HEK293T (cell line): ENCODE results near the gene CDRT15L2.

ENCODE experiments used
- FOXA1 ChIP-seq: fragments of 450-650 bp; IDR thresholded peaks from 2 replicates; pipeline ENCODE4 v1.6.1; 2016; ENCODE audit warnings: mild to moderate bottlenecking
- FOXM1 ChIP-seq: fragments of 450-650 bp; IDR thresholded peaks from 2 replicates; pipeline ENCODE4 v1.6.1; 2017; ENCODE audit warnings: mild to moderate bottlenecking, borderline replicate concordance
- NFRKB ChIP-seq: fragments of 450-650 bp; IDR thresholded peaks from 2 replicates; pipeline ENCODE4 v1.6.1; 2016; ENCODE audit warnings: mild to moderate bottlenecking, moderate library complexity
- SP1 ChIP-seq: fragments of 450-650 bp; IDR thresholded peaks from 2 replicates; pipeline ENCODE4 v1.6.1; 2017
- SUZ12 ChIP-seq: fragments of 450-650 bp; IDR thresholded peaks from 2 replicates; pipeline ENCODE4 v1.6.1; 2016; ENCODE audit warnings: mild to moderate bottlenecking
- TARDBP ChIP-seq: fragments of 450-650 bp; IDR thresholded peaks from 2 replicates; pipeline ENCODE4 v1.6.1; 2016
- TF ChIP-seq, protein P1 (sequence below): fragments of 450-650 bp; IDR thresholded peaks from 2 replicates; pipeline ENCODE4 v1.6.1; 2016

DNA sequence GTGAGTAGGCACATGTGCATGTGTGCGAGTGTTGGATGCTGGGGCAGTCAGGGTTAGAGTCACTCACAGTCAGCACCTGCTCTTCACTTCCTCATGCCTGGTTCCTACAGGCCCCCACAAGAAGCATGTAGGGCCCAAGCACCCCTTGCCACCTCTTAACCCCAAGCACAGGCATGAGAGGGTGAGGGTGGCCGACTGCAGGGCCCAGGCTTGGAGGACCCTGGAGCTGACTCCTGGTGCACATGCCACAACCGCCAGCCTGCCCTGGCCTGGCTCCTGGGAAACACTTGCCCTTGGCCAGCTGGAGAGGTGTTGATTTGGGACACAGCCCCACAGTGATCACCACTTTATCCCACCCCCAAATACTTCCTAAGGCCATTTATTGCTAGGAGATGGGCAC lies 16.9 kb upstream of the CDRT15L2 start:
- no peak for TF ChIP-seq SP1
- no peak for TF ChIP-seq FOXM1
- TF ChIP-seq NFRKB, result no peak
- no peak for TF ChIP-seq FOXA1
- TF ChIP-seq SUZ12, result no peak
- no peak for TF ChIP-seq TARDBP
- TF ChIP-seq, protein P1, sequence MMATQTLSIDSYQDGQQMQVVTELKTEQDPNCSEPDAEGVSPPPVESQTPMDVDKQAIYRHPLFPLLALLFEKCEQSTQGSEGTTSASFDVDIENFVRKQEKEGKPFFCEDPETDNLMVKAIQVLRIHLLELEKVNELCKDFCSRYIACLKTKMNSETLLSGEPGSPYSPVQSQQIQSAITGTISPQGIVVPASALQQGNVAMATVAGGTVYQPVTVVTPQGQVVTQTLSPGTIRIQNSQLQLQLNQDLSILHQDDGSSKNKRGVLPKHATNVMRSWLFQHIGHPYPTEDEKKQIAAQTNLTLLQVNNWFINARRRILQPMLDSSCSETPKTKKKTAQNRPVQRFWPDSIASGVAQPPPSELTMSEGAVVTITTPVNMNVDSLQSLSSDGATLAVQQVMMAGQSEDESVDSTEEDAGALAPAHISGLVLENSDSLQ, result no peak
